Measurements from ENCODE around the gene TXNRD2. TPM values are rescaled to one million over a fixed set of nuclear protein-coding genes. Genes with fewer than 3 reads are reported as not detected.

TXNRD2 gene
- total RNA-seq, 1 experiment from 2014 or later: 19.7 TPM

- no peak for TF ChIP-seq SIN3A (IDR thresholded peaks at IDR 0.05; ENCODE audit: low read depth)
- TF ChIP-seq, protein P1, sequence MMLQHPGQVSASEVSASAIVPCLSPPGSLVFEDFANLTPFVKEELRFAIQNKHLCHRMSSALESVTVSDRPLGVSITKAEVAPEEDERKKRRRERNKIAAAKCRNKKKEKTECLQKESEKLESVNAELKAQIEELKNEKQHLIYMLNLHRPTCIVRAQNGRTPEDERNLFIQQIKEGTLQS (IDR thresholded peaks at IDR 0.05): no peak
- no peak for TF ChIP-seq CTCF (IDR thresholded peaks at IDR 0.05 in 2 of 3, conservative IDR thresholded peaks at IDR 0.05 in 1 of 3; ENCODE audit: borderline replicate concordance in 1 of 3, insufficient read depth in 1 of 3, low read depth in 2 of 3, low read length in 2 of 3)
- TF ChIP-seq ZBTB33 (IDR thresholded peaks at IDR 0.05; ENCODE audit: extremely low read depth, insufficient replicate concordance, low read length): no peak
- no peak for TF ChIP-seq FOSL1 (IDR thresholded peaks at IDR 0.05; ENCODE audit: low read depth)
- no peak for TF ChIP-seq EGR1 (IDR thresholded peaks at IDR 0.05; ENCODE audit: low read depth)
- no peak for TF ChIP-seq CBX3 (IDR thresholded peaks at IDR 0.05; ENCODE audit: low read depth)
- TF ChIP-seq POLR2AphosphoS5 (IDR thresholded peaks at IDR 0.05; ENCODE audit: low read depth, low read length): no peak
- no peak for TF ChIP-seq CEBPB (IDR thresholded peaks at IDR 0.05; ENCODE audit: low read depth)
- no peak for TF ChIP-seq SRF (IDR thresholded peaks at IDR 0.05; ENCODE audit: low read depth)
- no peak for TF ChIP-seq JUND (IDR thresholded peaks at IDR 0.05)
- no peak for TF ChIP-seq ZNF274 (IDR thresholded peaks at IDR 0.05; ENCODE audit: low read depth, low read length)
- Histone ChIP-seq H2AFZ (ENCODE audit: low read depth, low read length, poor library complexity, severe bottlenecking) (no peak overlapping the region), H3K36me3 (ENCODE audit: control insufficient read depth in 1 of 2, insufficient read depth in 2 of 2, low read length in 2 of 2) (peaks cover 3 to 6% of the 10 kb centered on the region in 2 experiments; a peak in 2 of 4 replicates), H4K20me1 (ENCODE audit: insufficient read depth) (no peaks in the 10 kb centered on the region), H3K4me2 (ENCODE audit: low read length) (no peak overlapping the region), H3K79me2 (ENCODE audit: insufficient read depth, low read length) (peaks cover 10% of the 10 kb centered on the region), H3K9me3 (ENCODE audit: control insufficient read depth in 1 of 2, insufficient read depth in 1 of 2, low read depth in 1 of 2, low read length in 2 of 2) (no peaks in the 10 kb centered on the region), H3K9ac (ENCODE audit: low read length) (no peak overlapping the region), H3K27ac (ENCODE audit: low read depth, low read length) (no peak overlapping the region), H3K27me3 (ENCODE audit: insufficient read depth, low read length) (no peaks in the 10 kb centered on the region), H3K4me3 (replicated peaks in 1 of 2; ENCODE audit: low read depth in 1 of 2, low read length in 2 of 2) (no peak overlapping the region), H3K4me1 (ENCODE audit: control insufficient read depth in 1 of 2, insufficient read depth in 2 of 2, low read length in 2 of 2) (peaks cover 35 to 39% of the 10 kb centered on the region in 2 experiments), H3K9me2 (ENCODE audit: insufficient read depth) (no peaks in the 10 kb centered on the region)
- POLR2A ChIA-PET: no interaction called here
- intact Hi-C loops (cut with micrococcal nuclease): loop anchor here (10.0 kb wide), 1 partner anchor 105 kb away; the partner anchor contains the start of gene DGCR8
- CTCF ChIA-PET: no interaction called here
- DNase-seq (ENCODE audit: low read depth, low spot score) (no peak), ATAC-seq (no peak)
- RAD21 ChIA-PET (ENCODE audit: low non-redundant PET in 1 of 2, low total read pairs in 2 of 2, uncharacterized antibody in 2 of 2, unreplicated experiment in 2 of 2): no interaction called here
- no TSS peak for BruUV-seq (replicated peaks)
These were observed 38.3 kb upstream of the TXNRD2 start for GRCh38 chr22:19979712-19980493.

Data from HCT116 (cell line).